Trophoblast cell (in vitro differentiated cells and primary cell): ENCODE measurements around the gene TRMU.

Experiments
- DNase-seq, 2 donors: peaks; one replicate each; pipeline ENCODE4 v3.0.0-alpha.2; 2016
- H2AFZ ChIP-seq: 2 replicates; pipeline ENCODE4 v1.6.1; 2013; ENCODE audit warnings: low read length, moderate library complexity, mild to moderate bottlenecking; ENCODE audit not compliant: insufficient read depth, poor library complexity
- H2AK5ac ChIP-seq: 2 replicates; pipeline ENCODE4 v1.6.1; 2013; ENCODE audit warnings: mild to moderate bottlenecking, low read length
- H2BK120ac ChIP-seq: 2 replicates; pipeline ENCODE4 v1.6.1; 2013; ENCODE audit warnings: low read length, mild to moderate bottlenecking, moderate library complexity; ENCODE audit not compliant: insufficient read depth, poor library complexity
- H2BK12ac ChIP-seq: 2 replicates; pipeline ENCODE4 v1.6.1; 2013; ENCODE audit warnings: mild to moderate bottlenecking, low read length, moderate library complexity
- H2BK5ac ChIP-seq: 2 replicates; pipeline ENCODE4 v1.6.1; 2013; ENCODE audit warnings: low read length, low read depth, moderate library complexity, mild to moderate bottlenecking; ENCODE audit not compliant: poor library complexity
- H3K14ac ChIP-seq: 2 replicates; pipeline ENCODE4 v1.6.1; 2013; ENCODE audit warnings: mild to moderate bottlenecking, low read length
- H3K18ac ChIP-seq: 2 replicates; pipeline ENCODE4 v1.6.1; 2013; ENCODE audit warnings: mild to moderate bottlenecking, low read length
- H3K23ac ChIP-seq: 2 replicates; pipeline ENCODE4 v1.6.1; 2013; ENCODE audit warnings: low read length
- H3K27ac ChIP-seq: 2 replicates; pipeline ENCODE4 v1.5.1; 2013; ENCODE audit warnings: low read depth, mild to moderate bottlenecking, inconsistent platforms, low read length, moderate library complexity
- H3K27me3 ChIP-seq: 2 replicates; pipeline ENCODE4 v1.6.1; 2013; ENCODE audit warnings: inconsistent platforms, mild to moderate bottlenecking, low read length, moderate library complexity; ENCODE audit not compliant: insufficient read depth
- H3K36me3 ChIP-seq, 2 experiments: 1 replicate in 1 of 2; 2 replicates in 1 of 2; pipeline ENCODE4 v1.6.1; 2013; ENCODE audit warnings: low read length in 2 of 2, mild to moderate bottlenecking in 2 of 2, moderate library complexity in 1 of 2; ENCODE audit not compliant: insufficient read depth in 2 of 2, control insufficient read depth in 1 of 2
- H3K4ac ChIP-seq: 2 replicates; pipeline ENCODE4 v1.6.1; 2013; ENCODE audit warnings: low read depth, mild to moderate bottlenecking, low read length, moderate library complexity
- H3K4me1 ChIP-seq, 2 experiments: 1 replicate in 1 of 2; 2 replicates in 1 of 2; pipeline ENCODE4 v1.6.1; 2013; ENCODE audit warnings: low read length in 2 of 2, mild to moderate bottlenecking in 2 of 2, moderate library complexity in 1 of 2; ENCODE audit not compliant: insufficient read depth in 2 of 2, control insufficient read depth in 1 of 2
- H3K4me2 ChIP-seq: 2 replicates; pipeline ENCODE4 v1.6.1; 2013; ENCODE audit warnings: inconsistent platforms, mild to moderate bottlenecking, low read length, moderate library complexity
- H3K4me3 ChIP-seq: 2 replicates; pipeline ENCODE4 v1.5.1; 2013; ENCODE audit warnings: mild to moderate bottlenecking, low read depth, low read length, inconsistent platforms
- H3K79me1 ChIP-seq: one replicate; pipeline ENCODE4 v1.6.1; 2013; ENCODE audit warnings: low read length
- H3K79me2 ChIP-seq: 2 replicates; pipeline ENCODE4 v1.6.1; 2013; ENCODE audit warnings: low read length, mild to moderate bottlenecking; ENCODE audit not compliant: control insufficient read depth, insufficient read depth, poor library complexity
- H3K9ac ChIP-seq: 2 replicates; pipeline ENCODE4 v1.6.1; 2013; ENCODE audit warnings: mild to moderate bottlenecking, low read length
- H3K9me3 ChIP-seq: 2 replicates; pipeline ENCODE4 v1.6.1; 2013; ENCODE audit warnings: low read depth, mild to moderate bottlenecking, control low read depth, inconsistent platforms, low read length; ENCODE audit not compliant: insufficient read depth
- H4K12ac ChIP-seq: 2 replicates; pipeline ENCODE4 v1.6.1; 2013; ENCODE audit warnings: low read depth, mild to moderate bottlenecking, low read length, moderate library complexity
- H4K8ac ChIP-seq: 2 replicates; pipeline ENCODE4 v1.6.1; 2013; ENCODE audit warnings: low read depth, mild to moderate bottlenecking, low read length, moderate library complexity
- H4K91ac ChIP-seq: one replicate; pipeline ENCODE4 v1.6.1; 2013; ENCODE audit warnings: low read depth, mild to moderate bottlenecking, low read length, moderate library complexity
- WGBS: extraction: QIAGEN DNeasy Blood & Tissue Kit; methylation state at CpG from one replicate; pipeline ENCODE4 v1.1.7; 2013; ENCODE audit warnings: missing lambda C conversion rate; ENCODE audit not compliant: insufficient read length, insufficient coverage; ENCODE audit errors: extremely low coverage; 5-methylcytosine and 5-hydroxymethylcytosine counted together

TRMU gene

GRCh38 chr22:46361826-46362202 is 26.3 kb downstream of the TRMU start:
- H2AFZ ChIP-seq: no peak overlapping the region
- no peak overlapping the region for H2BK12ac ChIP-seq
- no peak overlapping the region for H3K18ac ChIP-seq
- H2BK120ac ChIP-seq: no peak overlapping the region
- H3K79me2 ChIP-seq: no peaks in the 10 kb centered on the region
- H3K4ac ChIP-seq: no peak overlapping the region
- H2AK5ac ChIP-seq: no peak overlapping the region
- H4K12ac ChIP-seq: no peak overlapping the region
- no peak overlapping the region for H3K14ac ChIP-seq
- H4K8ac ChIP-seq: no peak overlapping the region
- peaks cover 45 to 58% of the 10 kb centered on the region in 2 experiments for H3K36me3 ChIP-seq
- H3K4me3 ChIP-seq: no peak overlapping the region
- no CpG with 5 or more reads among the region's 11 CpGs for WGBS
- no peaks in the 10 kb centered on the region for H3K79me1 ChIP-seq
- H2BK5ac ChIP-seq: no peak overlapping the region
- H3K27me3 ChIP-seq: no peaks in the 10 kb centered on the region
- H3K9me3 ChIP-seq: no peaks in the 10 kb centered on the region
- H3K4me2 ChIP-seq: no peak overlapping the region
- peak overlapping the region; percentile 25 for H3K9ac ChIP-seq
- DNase-seq: no peak
- peaks cover 0 to 1% of the 10 kb centered on the region in 2 experiments for H3K4me1 ChIP-seq
- no peak overlapping the region for H3K27ac ChIP-seq
- no peak overlapping the region for H3K23ac ChIP-seq
- no peak overlapping the region for H4K91ac ChIP-seq

- H3K4ac ChIP-seq: no peak overlapping the region
- H4K8ac ChIP-seq: no peak overlapping the region
- H2AFZ ChIP-seq: no peak overlapping the region
- peaks cover 39 to 56% of the 10 kb centered on the region in 2 experiments for H3K36me3 ChIP-seq
- peak overlapping the region; percentile 25 for H3K9ac ChIP-seq
- H2BK120ac ChIP-seq: no peak overlapping the region
- no peak overlapping the region for H4K12ac ChIP-seq
- H3K9me3 ChIP-seq: no peaks in the 10 kb centered on the region
- H2AK5ac ChIP-seq: no peak overlapping the region
- no peaks in the 10 kb centered on the region for H3K79me1 ChIP-seq
- H3K27ac ChIP-seq: no peak overlapping the region
- H3K4me1 ChIP-seq: peaks cover 0 to 1% of the 10 kb centered on the region in 2 experiments
- no peak overlapping the region for H3K4me3 ChIP-seq
- no peak overlapping the region for H4K91ac ChIP-seq
- DNase-seq: no peak
- no peaks in the 10 kb centered on the region for H3K79me2 ChIP-seq
- no peak overlapping the region for H3K14ac ChIP-seq
- no peak overlapping the region for H2BK5ac ChIP-seq
- no peaks in the 10 kb centered on the region for H3K27me3 ChIP-seq
- H3K23ac ChIP-seq: no peak overlapping the region
- H3K18ac ChIP-seq: no peak overlapping the region
- no peak overlapping the region for H3K4me2 ChIP-seq
- WGBS: no CpG with 5 or more reads among the region's 25 CpGs
- H2BK12ac ChIP-seq: no peak overlapping the region
These were observed 26.9 kb downstream of the TRMU start for GRCh38 chr22:46362203-46362933.

- peaks cover 0 to 1% of the 10 kb centered on the region in 2 experiments for H3K4me1 ChIP-seq
- H4K91ac ChIP-seq: no peak overlapping the region
- H3K4me2 ChIP-seq: no peak overlapping the region
- no peak overlapping the region for H2AK5ac ChIP-seq
- H3K9me3 ChIP-seq: no peaks in the 10 kb centered on the region
- H4K8ac ChIP-seq: no peak overlapping the region
- H3K14ac ChIP-seq: no peak overlapping the region
- H3K36me3 ChIP-seq: peaks cover 37 to 50% of the 10 kb centered on the region in 2 experiments
- H4K12ac ChIP-seq: no peak overlapping the region
- no peak overlapping the region for H3K4me3 ChIP-seq
- no peak overlapping the region for H3K27ac ChIP-seq
- H2AFZ ChIP-seq: no peak overlapping the region
- no CpG with 5 or more reads among the region's 15 CpGs for WGBS
- no peak overlapping the region for H3K9ac ChIP-seq
- no peak overlapping the region for H3K18ac ChIP-seq
- no peak overlapping the region for H2BK120ac ChIP-seq
- DNase-seq: no peak
- no peaks in the 10 kb centered on the region for H3K79me1 ChIP-seq
- H3K23ac ChIP-seq: no peak overlapping the region
- H3K4ac ChIP-seq: no peak overlapping the region
- H2BK12ac ChIP-seq: no peak overlapping the region
- H2BK5ac ChIP-seq: no peak overlapping the region
- no peaks in the 10 kb centered on the region for H3K79me2 ChIP-seq
- no peaks in the 10 kb centered on the region for H3K27me3 ChIP-seq
These were observed 27.5 kb downstream of the TRMU start for GRCh38 chr22:46362934-46363515.

GRCh38 chr22:46363611-46364321 is 28.3 kb downstream of the TRMU start:
- Histone ChIP-seq H3K4me3 (no peak overlapping the region), H3K18ac (no peak overlapping the region), H4K8ac (no peak overlapping the region), H2AK5ac (no peak overlapping the region), H3K23ac (no peak overlapping the region), H3K79me1 (no peaks in the 10 kb centered on the region), H3K79me2 (no peaks in the 10 kb centered on the region), H2BK120ac (no peak overlapping the region), H4K12ac (no peak overlapping the region), H3K27ac (no peak overlapping the region), H3K9ac (no peak overlapping the region), H3K9me3 (no peaks in the 10 kb centered on the region), H3K36me3 (peaks cover 30 to 46% of the 10 kb centered on the region in 2 experiments), H3K4ac (no peak overlapping the region), H3K14ac (no peak overlapping the region), H3K27me3 (no peaks in the 10 kb centered on the region), H3K4me2 (no peak overlapping the region), H4K91ac (no peak overlapping the region), H2BK12ac (no peak overlapping the region), H2BK5ac (no peak overlapping the region), H2AFZ (no peak overlapping the region), H3K4me1 (peaks cover 0 to 1% of the 10 kb centered on the region in 2 experiments)
- no CpG with 5 or more reads among the region's 35 CpGs for WGBS
- no peak for DNase-seq
